Omental fat pad (tissue), 4 donors: ENCODE measurements around the gene ABCC1. TPM values are rescaled to one million over a fixed set of nuclear protein-coding genes. Genes with fewer than 3 reads are reported as not detected.

Source experiments
- ATAC-seq: fragments of 150-250 bp; one replicate; pipeline ENCODE4 v1.9.1; 2016; ENCODE audit warnings: mild to moderate bottlenecking, moderate library complexity; ENCODE audit not compliant: low FRiP score
- DNase-seq: peaks from one replicate; pipeline ENCODE4 v3.0.0-alpha.2; 2019; ENCODE audit warnings: low spot score
- CTCF ChIP-seq, 3 donors: fragments of 450-650 bp; IDR thresholded peaks; one replicate each; pipeline ENCODE4 v1.5.1; 2016 to 2017; ENCODE audit warnings: antibody characterized with exemption in 3 of 3, mild to moderate bottlenecking in 3 of 3, moderate library complexity in 2 of 3
- total RNA-seq, 4 donors: library from RNA; depleted of rRNA; stranded (reverse); fragments of >200 nt; gene quantifications; one replicate each; pipeline ENCODE4 v1.1.0, GENCODE V29; 2016

The ABCC1 gene
- total RNA-seq, 4 donors from 2014 or later: 21.8 to 53.2 (median 36.3) TPM

GRCh38 chr16:16033208-16033717 is 83.8 kb downstream of the ABCC1 start:
- ATAC-seq (no peak), DNase-seq (no peak)
- TF ChIP-seq CTCF (IDR thresholded peaks at IDR 0.05): no peak

GRCh38 chr16:16036359-16036792 is 87.0 kb downstream of the ABCC1 start:
- ATAC-seq (no peak), DNase-seq (no peak)
- no peak for TF ChIP-seq CTCF (IDR thresholded peaks at IDR 0.05)

- DNase-seq (no peak), ATAC-seq (no peak)
- TF ChIP-seq CTCF (IDR thresholded peaks at IDR 0.05): no peak
These were observed 88.1 kb downstream of the ABCC1 start for GRCh38 chr16:16037521-16037920.

- DNase-seq (no peak), ATAC-seq (no peak)
- no peak for TF ChIP-seq CTCF (IDR thresholded peaks at IDR 0.05)
These were observed 88.6 kb downstream of the ABCC1 start for GRCh38 chr16:16037970-16038369.

- no peak for TF ChIP-seq CTCF (IDR thresholded peaks at IDR 0.05)
- no peak for ATAC-seq
- DNase-seq: no peak
These were observed 89.5 kb downstream of the ABCC1 start for GRCh38 chr16:16038950-16039349.

- no peak for TF ChIP-seq CTCF (IDR thresholded peaks at IDR 0.05)
- no peak for DNase-seq
- ATAC-seq: no peak
These were observed 91.9 kb downstream of the ABCC1 start for GRCh38 chr16:16041196-16041892.

GRCh38 chr16:16042076-16042475 is 92.7 kb downstream of the ABCC1 start:
- DNase-seq (no peak), ATAC-seq (no peak)
- no peak for TF ChIP-seq CTCF (IDR thresholded peaks at IDR 0.05)
